ENCODE measurements around the gene XXYLT1. TPM values are rescaled to one million over a fixed set of nuclear protein-coding genes. Genes with fewer than 3 reads are reported as not detected.

XXYLT1 gene
- total RNA-seq, 1 donor from 2014 or later: 7.6 TPM

DNA sequence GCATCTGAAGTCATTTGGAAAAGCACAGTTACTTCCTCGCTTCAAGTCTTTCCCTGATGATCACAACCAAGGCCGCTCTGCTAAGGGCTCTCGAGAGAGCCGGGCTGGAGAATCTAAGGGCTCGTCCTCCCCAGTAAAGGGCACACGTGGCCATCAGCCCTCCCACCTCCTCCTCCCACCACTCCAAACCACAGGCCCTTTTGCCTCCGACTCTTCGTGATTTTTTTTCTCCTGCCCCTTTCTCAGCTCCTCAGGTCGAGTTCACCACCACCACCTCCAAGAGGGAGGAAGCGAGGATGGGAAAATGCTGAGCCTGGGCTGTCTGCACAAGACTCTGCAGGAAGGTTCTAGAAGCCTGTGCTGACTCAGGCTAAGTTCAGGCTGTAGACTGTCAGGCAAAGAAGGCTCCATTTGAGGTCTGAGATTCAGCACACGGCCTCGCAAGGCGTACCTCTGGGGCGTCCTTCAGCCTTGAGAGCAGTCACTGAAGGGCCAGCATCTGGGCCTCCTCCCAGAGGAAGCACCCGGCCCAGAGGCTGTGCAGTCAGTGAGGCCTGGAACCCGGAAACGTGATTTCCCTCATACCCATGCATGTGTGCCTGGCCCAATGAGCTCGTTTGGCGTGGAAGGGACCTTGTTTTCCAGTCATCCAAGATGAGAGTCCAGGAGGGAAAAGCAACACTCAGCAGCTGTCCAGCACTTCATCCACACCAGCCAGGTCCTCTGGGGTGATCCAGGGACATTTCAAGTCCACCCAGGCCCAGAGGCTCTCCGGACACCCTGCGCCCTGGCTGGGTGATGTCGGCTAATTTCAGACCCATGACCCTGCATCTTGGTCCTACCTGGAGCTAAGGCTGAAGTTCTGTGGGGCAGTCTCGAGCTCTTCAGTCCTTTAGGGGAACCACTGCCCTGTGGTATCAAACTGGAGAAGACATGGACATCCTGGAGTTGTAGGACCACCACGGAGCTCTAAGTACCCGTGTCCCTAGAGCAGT, 196.8 kb downstream of the XXYLT1 start:
- POLR2A ChIA-PET: interaction anchor here (0.6 kb wide), 1 partner anchor 434 kb away, joined by 3 read pairs; no protein-coding TSS in a partner anchor
- Mint-ChIP-seq H3K27ac (no peak overlapping the region), H3K9me3 (no peaks in the 10 kb centered on the region)

GRCh38 chr3:195072916-195073564, 197.9 kb downstream of the XXYLT1 start:
- intact Hi-C loops (cut with micrococcal nuclease): no loop called here
- DNase-seq: peak; percentile 10
- no peaks in the 10 kb centered on the region for H3K27me3 Mint-ChIP-seq
- H3K4me1 Mint-ChIP-seq: peaks cover 5% of the 10 kb centered on the region
- ATAC-seq (ENCODE audit: low read depth): no peak
- CTCF ChIA-PET: no interaction called here
- H3K36me3 Mint-ChIP-seq (ENCODE audit: low read depth): peaks cover 8% of the 10 kb centered on the region
- H3K27ac Mint-ChIP-seq: no peak overlapping the region
- H3K9me3 Mint-ChIP-seq: no peaks in the 10 kb centered on the region
- TF ChIP-seq, protein P1, sequence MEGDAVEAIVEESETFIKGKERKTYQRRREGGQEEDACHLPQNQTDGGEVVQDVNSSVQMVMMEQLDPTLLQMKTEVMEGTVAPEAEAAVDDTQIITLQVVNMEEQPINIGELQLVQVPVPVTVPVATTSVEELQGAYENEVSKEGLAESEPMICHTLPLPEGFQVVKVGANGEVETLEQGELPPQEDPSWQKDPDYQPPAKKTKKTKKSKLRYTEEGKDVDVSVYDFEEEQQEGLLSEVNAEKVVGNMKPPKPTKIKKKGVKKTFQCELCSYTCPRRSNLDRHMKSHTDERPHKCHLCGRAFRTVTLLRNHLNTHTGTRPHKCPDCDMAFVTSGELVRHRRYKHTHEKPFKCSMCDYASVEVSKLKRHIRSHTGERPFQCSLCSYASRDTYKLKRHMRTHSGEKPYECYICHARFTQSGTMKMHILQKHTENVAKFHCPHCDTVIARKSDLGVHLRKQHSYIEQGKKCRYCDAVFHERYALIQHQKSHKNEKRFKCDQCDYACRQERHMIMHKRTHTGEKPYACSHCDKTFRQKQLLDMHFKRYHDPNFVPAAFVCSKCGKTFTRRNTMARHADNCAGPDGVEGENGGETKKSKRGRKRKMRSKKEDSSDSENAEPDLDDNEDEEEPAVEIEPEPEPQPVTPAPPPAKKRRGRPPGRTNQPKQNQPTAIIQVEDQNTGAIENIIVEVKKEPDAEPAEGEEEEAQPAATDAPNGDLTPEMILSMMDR (IDR thresholded peaks at IDR 0.05): no peak
- H3K4me3 Mint-ChIP-seq: no peak overlapping the region
- POLR2A ChIA-PET: no interaction called here

More for the DNA sequence above, 196.8 kb downstream of the XXYLT1 start:
- CTCF ChIA-PET: no interaction called here
- Mint-ChIP-seq H3K4me3 (no peak overlapping the region), H3K36me3 (ENCODE audit: low read depth) (peaks cover 4% of the 10 kb centered on the region), H3K4me1 (peaks cover 7% of the 10 kb centered on the region), H3K27me3 (no peaks in the 10 kb centered on the region)
- intact Hi-C loops (cut with micrococcal nuclease): no loop called here
- ATAC-seq (ENCODE audit: low read depth): no peak
- peak; percentile 4 for DNase-seq
- TF ChIP-seq, protein P1 (IDR thresholded peaks at IDR 0.05): no peak

DNA sequence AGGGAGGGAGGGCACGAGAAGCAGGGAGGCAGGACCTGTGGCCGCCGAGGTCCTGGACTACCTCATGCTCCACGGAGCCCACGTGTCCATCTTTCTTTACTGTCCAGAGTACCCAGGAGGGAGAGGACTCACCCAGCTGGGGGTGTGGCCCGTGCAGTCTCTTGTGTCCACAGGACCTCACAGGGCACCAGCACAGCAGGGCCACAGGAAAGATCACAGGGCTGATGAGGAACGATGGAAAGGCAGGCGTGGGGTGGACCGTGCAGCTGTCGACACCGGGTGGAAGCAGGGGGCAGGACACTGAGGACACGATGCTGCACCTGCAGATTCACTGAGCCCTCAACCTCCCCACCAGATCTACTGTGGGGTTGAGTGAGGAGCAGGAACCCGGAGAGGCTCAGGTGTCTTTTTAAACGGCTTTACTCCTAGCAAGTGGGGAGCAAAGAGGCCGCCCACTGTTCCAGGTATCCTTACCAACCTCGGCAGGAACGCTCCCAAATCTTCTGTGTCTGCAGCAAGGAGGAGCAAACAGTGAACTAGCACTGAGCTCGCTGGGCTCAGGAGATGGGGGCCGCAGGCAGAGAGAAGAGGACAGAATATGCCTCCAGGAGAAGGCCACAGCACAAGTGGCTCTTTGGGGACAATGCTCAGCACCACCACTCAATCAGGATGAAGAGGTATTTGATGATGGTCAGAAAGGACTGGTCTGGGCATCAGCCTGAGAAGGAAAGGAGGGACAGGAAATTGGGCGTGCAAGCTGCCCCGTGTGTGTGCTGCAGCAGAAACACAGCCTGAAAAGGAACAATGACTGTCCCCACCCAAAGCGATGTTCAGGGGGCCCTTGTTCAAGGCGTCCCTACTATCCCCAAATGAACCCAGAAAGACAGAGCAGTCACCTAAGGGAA, 198.8 kb downstream of the XXYLT1 start:
- Mint-ChIP-seq H3K36me3 (ENCODE audit: low read depth) (peaks cover 8% of the 10 kb centered on the region), H3K27ac (no peak overlapping the region), H3K9me3 (no peaks in the 10 kb centered on the region), H3K27me3 (no peaks in the 10 kb centered on the region), H3K4me1 (peaks cover 5% of the 10 kb centered on the region), H3K4me3 (no peak overlapping the region)
- ChIA-PET POLR2A (no interaction called here), CTCF (no interaction called here)
- ATAC-seq (ENCODE audit: low read depth) (no peak), DNase-seq (peak; percentile 4)
- intact Hi-C loops (cut with micrococcal nuclease): no loop called here
- TF ChIP-seq, protein P1 (IDR thresholded peaks at IDR 0.05): no peak

GRCh38 chr3:195071011-195071728, 199.8 kb downstream of the XXYLT1 start:
- Mint-ChIP-seq H3K4me1 (peaks cover 3% of the 10 kb centered on the region), H3K9me3 (no peaks in the 10 kb centered on the region), H3K27me3 (no peaks in the 10 kb centered on the region), H3K27ac (no peak overlapping the region), H3K4me3 (no peak overlapping the region), H3K36me3 (ENCODE audit: low read depth) (peaks cover 8% of the 10 kb centered on the region)
- TF ChIP-seq, protein P1 (IDR thresholded peaks at IDR 0.05): no peak
- DNase-seq (peak; percentile 8), ATAC-seq (ENCODE audit: low read depth) (no peak)
- intact Hi-C loops (cut with micrococcal nuclease): no loop called here
- ChIA-PET CTCF (no interaction called here), POLR2A (no interaction called here)

Data from activated B cell treated with CpG ODN at 0.5 μM for 24 hours (primary cell).